ENCODE measurements around the gene ACBD7.
A peak's percentile ranks its signal among the peaks of the same experiment; 100 is the strongest.

Gene ACBD7

GRCh38 chr10:15124190-15124589 is 35.6 kb upstream of the ACBD7 start:
- no peak for TF ChIP-seq CTCF (IDR thresholded peaks at IDR 0.05; ENCODE audit: low read depth, low read length)
- in situ Hi-C loops (cut with HindIII; ENCODE audit: low sequenced_read_pairs): no loop called here
- DNase-seq (ENCODE audit: low read depth, low spot score): no peak
- H3K4me3 ChIP-seq (ENCODE audit: low read depth, low read length): no peak overlapping the region

GRCh38 chr10:15123749-15124184 is 35.2 kb upstream of the ACBD7 start:
- no peak for TF ChIP-seq CTCF (IDR thresholded peaks at IDR 0.05; ENCODE audit: low read depth, low read length)
- no peak overlapping the region for H3K4me3 ChIP-seq (ENCODE audit: low read depth, low read length)
- in situ Hi-C loops (cut with HindIII; ENCODE audit: low sequenced_read_pairs): no loop called here

GRCh38 chr10:15122477-15123030 is 34.0 kb upstream of the ACBD7 start:
- DNase-seq (ENCODE audit: low read depth, low spot score): no peak
- in situ Hi-C loops (cut with HindIII; ENCODE audit: low sequenced_read_pairs): no loop called here
- TF ChIP-seq CTCF (IDR thresholded peaks at IDR 0.05; ENCODE audit: low read depth, low read length): no peak

More at GRCh38 chr10:15123749-15124184, 35.2 kb upstream of the ACBD7 start:
- peak; percentile 54 for DNase-seq (ENCODE audit: low read depth, low spot score)

GRCh38 chr10:15121707-15122106 is 33.1 kb upstream of the ACBD7 start:
- H3K4me3 ChIP-seq (ENCODE audit: low read depth, low read length): no peak overlapping the region
- no peak for TF ChIP-seq CTCF (IDR thresholded peaks at IDR 0.05; ENCODE audit: low read depth, low read length)
- no peak for DNase-seq (ENCODE audit: low read depth, low spot score)
- in situ Hi-C loops (cut with HindIII; ENCODE audit: low sequenced_read_pairs): no loop called here

More at GRCh38 chr10:15122477-15123030, 34.0 kb upstream of the ACBD7 start:
- H3K4me3 ChIP-seq (ENCODE audit: low read depth, low read length): no peak overlapping the region

- no peak for TF ChIP-seq CTCF (IDR thresholded peaks at IDR 0.05; ENCODE audit: low read depth, low read length)
- in situ Hi-C loops (cut with HindIII; ENCODE audit: low sequenced_read_pairs): no loop called here
These were observed 31.9 kb upstream of the ACBD7 start for GRCh38 chr10:15120523-15120922.

GRCh38 chr10:15118615-15119014 is 30.0 kb upstream of the ACBD7 start:
- in situ Hi-C loops (cut with HindIII; ENCODE audit: low sequenced_read_pairs): no loop called here
- DNase-seq (ENCODE audit: low read depth, low spot score): no peak
- H3K4me3 ChIP-seq (ENCODE audit: low read depth, low read length): no peak overlapping the region
- no peak for TF ChIP-seq CTCF (IDR thresholded peaks at IDR 0.05; ENCODE audit: low read depth, low read length)

More at GRCh38 chr10:15120523-15120922, 31.9 kb upstream of the ACBD7 start:
- peak; percentile 61 for DNase-seq (ENCODE audit: low read depth, low spot score)
- H3K4me3 ChIP-seq (ENCODE audit: low read depth, low read length): no peak overlapping the region
